H1 (cell line): Measurements from ENCODE around the gene PFDN4. TPM values are rescaled to one million over a fixed set of nuclear protein-coding genes. Genes with fewer than 3 reads are reported as not detected.

Experiments used
- CTCF ChIA-PET: fragments of 300-600 bp; sonication (Branson Sonifier 250); formaldehyde crosslinking; loops from one replicate; lab custom pipeline; 2021; ENCODE audit not compliant: partially characterized antibody; lab: Charles Lee
- POLR2A ChIA-PET: fragments of 300-600 bp; sonication (Branson Sonifier 250); formaldehyde crosslinking; loops from one replicate; lab custom pipeline; 2021; ENCODE audit warnings: inconsistent platforms; ENCODE audit not compliant: partially characterized antibody; lab: Charles Lee
- DNase-seq, 2 experiments: peaks; one replicate each; pipeline versions ENCODE4 v3.0.0 to v3.0.0-alpha.2; 2010 to 2022; ENCODE audit warnings: low spot score in 2 of 2, low read depth in 1 of 2, mixed read lengths in 1 of 2
- FAIRE-seq: peaks from 2 replicates; lab custom pipeline; 2011; peaks lifted over from hg19 to GRCh38; lab: Jason Lieb, UNC
- H2AFZ ChIP-seq: 2 replicates; pipeline ENCODE4 v1.8.1; 2012; ENCODE audit warnings: low read length, inconsistent platforms
- H2AK5ac ChIP-seq: 2 replicates; pipeline ENCODE4 v1.6.1; 2013; ENCODE audit warnings: low read depth, low read length
- H2BK120ac ChIP-seq: replicated peaks from 2 replicates; pipeline ENCODE3; 2013; ENCODE audit warnings: low read depth, low read length, inconsistent platforms
- H2BK12ac ChIP-seq: 2 replicates; pipeline ENCODE4 v1.6.1; 2013; ENCODE audit warnings: low read depth, low read length
- H2BK15ac ChIP-seq: 2 replicates; pipeline ENCODE4 v1.6.1; 2013; ENCODE audit warnings: low read length
- H2BK20ac ChIP-seq: 2 replicates; pipeline ENCODE4 v1.6.1; 2013; ENCODE audit warnings: low read length
- H2BK5ac ChIP-seq: 2 replicates; pipeline ENCODE4 v1.6.1; 2013; ENCODE audit warnings: low read depth, low read length
- H3K14ac ChIP-seq: 2 replicates; pipeline ENCODE4 v1.6.1; 2013; ENCODE audit warnings: inconsistent platforms; ENCODE audit not compliant: insufficient read length
- H3K18ac ChIP-seq: 2 replicates; pipeline ENCODE4 v1.6.1; 2013; ENCODE audit warnings: low read length; ENCODE audit errors: extremely low read depth
- H3K23ac ChIP-seq: 2 replicates; pipeline ENCODE4 v1.6.1; 2013; ENCODE audit warnings: inconsistent platforms; ENCODE audit not compliant: insufficient read length
- H3K23me2 ChIP-seq: 2 replicates; pipeline ENCODE4 v1.6.1; 2013; ENCODE audit warnings: low read depth, low read length
- H3K27ac ChIP-seq: 2 replicates; pipeline ENCODE4 v1.6.1; 2011; ENCODE audit warnings: low read depth, low read length, inconsistent platforms
- H3K27me3 ChIP-seq, 4 experiments: replicated peaks in 1 of 4; 1 replicate in 1 of 4; 2 replicates in 3 of 4; pipeline versions ENCODE4 v1.6.1 to v1.8.1; 2011 to 2013; ENCODE audit warnings: low read length in 3 of 4, mild to moderate bottlenecking in 3 of 4, inconsistent platforms in 2 of 4, mixed read lengths in 2 of 4, moderate library complexity in 1 of 4; ENCODE audit not compliant: control insufficient read depth in 3 of 4, insufficient read depth in 3 of 4; ENCODE audit errors: extremely low read depth in 1 of 4
- H3K36me3 ChIP-seq, 4 experiments: 2 replicates each; pipeline versions ENCODE4 v1.6.1 to v1.8.1; 2011 to 2013; ENCODE audit warnings: mild to moderate bottlenecking in 4 of 4, low read length in 3 of 4, moderate library complexity in 2 of 4, control low read depth in 1 of 4, inconsistent platforms in 1 of 4; ENCODE audit not compliant: insufficient read depth in 4 of 4, control insufficient read depth in 2 of 4
- H3K4ac ChIP-seq: replicated peaks from 2 replicates; pipeline ENCODE3; 2013; ENCODE audit warnings: low read length, low read depth, mixed read lengths, inconsistent platforms; ENCODE audit not compliant: insufficient read length
- H3K4me1 ChIP-seq, 4 experiments: replicated peaks in 1 of 4; 1 replicate in 1 of 4; 2 replicates in 3 of 4; pipeline versions ENCODE4 v1.6.1 to v1.8.1; 2011 to 2013; ENCODE audit warnings: low read length in 3 of 4, inconsistent platforms in 2 of 4, mixed read lengths in 1 of 4; ENCODE audit not compliant: insufficient read depth in 4 of 4, control insufficient read depth in 3 of 4
- H3K4me2 ChIP-seq, 2 experiments: 2 replicates each; pipeline versions ENCODE4 v1.6.1 to v1.8.1; 2011 to 2013; ENCODE audit warnings: low read depth in 2 of 2, low read length in 2 of 2, control low read depth in 1 of 2, inconsistent platforms in 1 of 2, mild to moderate bottlenecking in 1 of 2; ENCODE audit not compliant: insufficient read depth in 1 of 2
- H3K4me3 ChIP-seq, 4 experiments: fragments of 200-600, 300-600 bp in 1 of 4; sonication (generic), shearing (Covaris generic), sonication (Bioruptor Twin) in 1 of 4; 2 replicates each; pipeline versions ENCODE4 v1.5.1 to v1.8.1; 2011 to 2016; ENCODE audit warnings: low read length in 4 of 4, low read depth in 3 of 4, control low read depth in 2 of 4, inconsistent platforms in 2 of 4, mild to moderate bottlenecking in 2 of 4, mixed read lengths in 1 of 4, moderate library complexity in 1 of 4; ENCODE audit not compliant: insufficient read depth in 2 of 4; ENCODE audit errors: extremely low read depth in 1 of 4
- H3K56ac ChIP-seq: replicated peaks from 2 replicates; pipeline ENCODE3; 2013; ENCODE audit warnings: low read depth, mild to moderate bottlenecking, mixed read lengths, low read length, inconsistent platforms; ENCODE audit not compliant: insufficient read length
- H3K79me1 ChIP-seq: 2 replicates; pipeline ENCODE4 v1.6.1; 2013; ENCODE audit warnings: low read depth, low read length, control low read depth
- H3K79me2 ChIP-seq, 2 experiments: 2 replicates each; pipeline versions ENCODE4 v1.6.1 to v1.8.1; 2012 to 2013; ENCODE audit warnings: low read length in 2 of 2, mild to moderate bottlenecking in 2 of 2, inconsistent platforms in 1 of 2; ENCODE audit not compliant: insufficient read depth in 2 of 2, control insufficient read depth in 1 of 2
- H3K9ac ChIP-seq, 4 experiments: replicated peaks in 1 of 4; 1 replicate in 1 of 4; 2 replicates in 3 of 4; pipeline versions ENCODE4 v1.6.1 to v1.8.1; 2011 to 2013; ENCODE audit warnings: low read depth in 3 of 4, low read length in 3 of 4, control low read depth in 2 of 4, mild to moderate bottlenecking in 2 of 4, moderate library complexity in 2 of 4, inconsistent platforms in 1 of 4; ENCODE audit errors: extremely low read depth in 1 of 4
- H3K9me3 ChIP-seq, 2 experiments: 2 replicates each; pipeline versions ENCODE4 v1.6.1 to v1.8.1; 2012 to 2013; ENCODE audit warnings: mild to moderate bottlenecking in 2 of 2, moderate library complexity in 2 of 2, control low read depth in 1 of 2, inconsistent platforms in 1 of 2, low read depth in 1 of 2, low read length in 1 of 2, mixed read lengths in 1 of 2; ENCODE audit not compliant: insufficient read depth in 2 of 2
- H4K20me1 ChIP-seq, 2 experiments: replicated peaks in 1 of 2; 2 replicates each; pipeline versions ENCODE3 to v1.8.1; 2011 to 2013; ENCODE audit warnings: inconsistent platforms in 2 of 2, low read length in 2 of 2, mild to moderate bottlenecking in 1 of 2; ENCODE audit not compliant: insufficient read depth in 2 of 2, control insufficient read depth in 1 of 2
- H4K5ac ChIP-seq: 2 replicates; pipeline ENCODE4 v1.6.1; 2013; ENCODE audit warnings: low read length, low read depth, mixed read lengths, inconsistent platforms; ENCODE audit not compliant: insufficient read length
- H4K8ac ChIP-seq: 2 replicates; pipeline ENCODE4 v1.8.0; 2013; ENCODE audit warnings: mild to moderate bottlenecking, moderate library complexity, low read length, inconsistent platforms; ENCODE audit not compliant: insufficient read depth; ENCODE audit errors: extremely low read depth
- H4K91ac ChIP-seq: replicated peaks from 2 replicates; pipeline ENCODE3; 2013; ENCODE audit warnings: low read length, mixed read lengths, inconsistent platforms; ENCODE audit not compliant: insufficient read length
- BRCA1 ChIP-seq: IDR thresholded peaks from 2 replicates; pipeline ENCODE4 v1.6.1; 2012; ENCODE audit warnings: low read depth, low read length, improper control_type of control experiment
- CTBP2 ChIP-seq: IDR thresholded peaks from 2 replicates; pipeline ENCODE4 v1.7.0; 2011; ENCODE audit warnings: borderline replicate concordance, mild to moderate bottlenecking, moderate library complexity, mixed read lengths, low read length; ENCODE audit not compliant: insufficient read depth, insufficient read length
- EGR1 ChIP-seq: IDR thresholded peaks from 2 replicates; pipeline ENCODE4 v1.6.1; 2011; ENCODE audit warnings: low read depth, low read length, borderline replicate concordance
- FOSL1 ChIP-seq: IDR thresholded peaks from 2 replicates; pipeline ENCODE4 v1.6.1; 2011; ENCODE audit warnings: mild to moderate bottlenecking, low read depth, low read length, moderate library complexity; ENCODE audit not compliant: insufficient read depth
- JUN ChIP-seq: IDR thresholded peaks from 2 replicates; pipeline ENCODE4 v1.6.1; 2011; ENCODE audit warnings: low read depth, mild to moderate bottlenecking, improper control_type of control experiment, low read length
- POLR2AphosphoS5 ChIP-seq: IDR thresholded peaks from 2 replicates; pipeline ENCODE4 v1.6.1; 2011; ENCODE audit warnings: low read depth, low read length
- RBBP5 ChIP-seq: IDR thresholded peaks from 2 replicates; pipeline ENCODE4 v1.7.1; 2012; ENCODE audit warnings: low read depth, mild to moderate bottlenecking, inconsistent platforms, low read length, moderate library complexity, borderline replicate concordance
- RNF2 ChIP-seq: fragments of 200-900, 300-1000 bp; sonication (generic); IDR thresholded peaks from 2 replicates; pipeline ENCODE4 v1.7.1; 2016; ENCODE audit warnings: borderline replicate concordance, low read depth, mild to moderate bottlenecking, antibody characterized with exemption, low read length; ENCODE audit not compliant: poor library complexity, severe bottlenecking; ENCODE audit errors: missing control alignments
- SAP30 ChIP-seq: fragments of 300-600 bp; sonication (generic); IDR thresholded peaks from 2 replicates; pipeline ENCODE4 v1.7.1; 2012; ENCODE audit warnings: low read length, moderate library complexity, mild to moderate bottlenecking, inconsistent platforms; ENCODE audit not compliant: insufficient read depth, insufficient replicate concordance
- SP4 ChIP-seq: IDR thresholded peaks from 2 replicates; pipeline ENCODE4 v1.6.1; 2012; ENCODE audit warnings: low read length, inconsistent platforms
- WGBS, 2 experiments: shearing (Covaris generic) in 1 of 2; methylation state at CpG; one replicate each; pipeline versions ENCODE4 v1.1.6 to v1.1.7; 2013 to 2015; ENCODE audit warnings: low lambda C conversion rate in 2 of 2, mixed read lengths in 2 of 2, inconsistent platforms in 1 of 2, low coverage in 1 of 2, missing lambda C conversion rate in 1 of 2; ENCODE audit not compliant: insufficient replicate concordance in 2 of 2, insufficient coverage in 1 of 2, insufficient read length in 1 of 2; ENCODE audit errors: extremely low coverage in 1 of 2, missing lambda C conversion rate in 1 of 2; 5-methylcytosine and 5-hydroxymethylcytosine counted together
- polyA plus RNA-seq, 7 experiments: library from polyadenylated mRNA; depleted of rRNA in 3 of 7; stranded (reverse) in 5 of 7; unstranded in 2 of 7; fragments of >200 nt in 5 of 7; fragments of 200-250 nt in 2 of 7; gene quantifications; 1 replicate in 5 of 7; 2 replicates in 1 of 7; 4 replicates in 1 of 7; pipeline versions ENCODE4 v1.2.1 to v1.2.3, GENCODE V29; 2011 to 2013; ENCODE audit warnings: missing spikeins in 2 of 7, mixed read lengths in 2 of 7
- total RNA-seq: library from RNA; stranded (reverse); fragmentation: NEBNext Ultra II Directional; extraction: Animal tissue kit (Norgen Biotek cat#: 25700); gene quantifications from 2 replicates; pipeline ENCODE4 v1.2.1, GENCODE V29; 2021
- TF ChIP-seq, protein P1 (sequence below), 3 experiments: IDR thresholded peaks; 1 replicate in 2 of 3; 2 replicates in 1 of 3; pipeline versions ENCODE4 v1.5.1 to v1.6.1; 2011; ENCODE audit warnings: low read length in 3 of 3, mild to moderate bottlenecking in 3 of 3, inconsistent platforms in 2 of 3, low read depth in 1 of 3, moderate library complexity in 1 of 3; ENCODE audit not compliant: insufficient read depth in 1 of 3; ENCODE audit errors: control extremely low read depth in 1 of 3

Gene PFDN4
- total and polyA plus RNA-seq, 2 of the 8 experiments (the other 6 are each of a cell fraction or from before 2014, with no cell fraction given), result 41.9 to 96.8 TPM

DNA sequence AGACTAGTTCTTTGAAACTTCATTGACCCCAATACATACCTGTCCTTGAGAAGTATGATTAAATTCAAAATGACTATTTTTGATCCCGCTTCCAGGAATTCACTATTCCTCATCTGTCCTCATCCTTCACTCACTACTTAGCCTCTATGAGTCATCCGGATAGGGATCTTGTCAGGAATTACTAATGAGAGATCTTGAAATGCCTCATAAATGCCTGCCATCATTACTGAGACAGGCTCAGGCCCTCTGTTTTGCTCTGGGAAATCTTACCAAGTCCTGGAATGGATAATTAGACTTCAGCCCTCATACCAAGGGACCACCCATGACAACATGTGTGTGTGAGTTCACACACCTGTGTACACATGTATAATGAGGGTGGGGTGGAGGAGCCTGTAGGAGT lies 31.3 kb upstream of the PFDN4 start:
- no peak overlapping the region for H2BK120ac ChIP-seq
- no peak overlapping the region for H3K9ac ChIP-seq
- H3K14ac ChIP-seq, result no peak overlapping the region
- H3K4me1 ChIP-seq, result peaks cover 4 to 16% (median 9%) of the 10 kb centered on the region in 4 experiments; a peak in 6 of 7 replicates
- no peaks in the 10 kb centered on the region for H3K9me3 ChIP-seq
- no peaks in the 10 kb centered on the region for H3K79me1 ChIP-seq
- 86% methylated on average over 2 of the region's 2 CpGs; no CpG with 5 or more reads in 1 of the 2 experiments for WGBS, 2 experiments
- CTCF ChIA-PET, result interaction anchor here (1.3 to 1.8 kb wide), 4 partner anchors 11 to 237 kb away, joined by 3 to 6 read pairs (median 4); no protein-coding TSS in a partner anchor
- no peak overlapping the region for H2AK5ac ChIP-seq
- POLR2A ChIA-PET, result no interaction called here
- no peak overlapping the region for H2BK5ac ChIP-seq
- no peak overlapping the region for H3K27ac ChIP-seq
- H3K23ac ChIP-seq, result no peak overlapping the region
- H4K8ac ChIP-seq, result no peak overlapping the region
- H3K27me3 ChIP-seq, result peaks cover 29 to 42% (median 41%) of the 10 kb centered on the region in 4 experiments
- H2BK12ac ChIP-seq, result no peak overlapping the region
- H3K4me2 ChIP-seq, result no peak overlapping the region
- FAIRE-seq (no peak), DNase-seq (no peak)
- no peak overlapping the region for H3K56ac ChIP-seq
- H4K91ac ChIP-seq, result no peak overlapping the region
- H2BK15ac ChIP-seq, result no peak overlapping the region
- H3K18ac ChIP-seq, result no peak overlapping the region
- no peaks in the 10 kb centered on the region for H3K36me3 ChIP-seq
- H3K4me3 ChIP-seq, result no peak overlapping the region
- no peak overlapping the region for H4K5ac ChIP-seq
- no peaks in the 10 kb centered on the region for H3K79me2 ChIP-seq
- H3K4ac ChIP-seq, result no peak overlapping the region
- H2AFZ ChIP-seq, result no peak overlapping the region
- peaks cover 14% of the 10 kb centered on the region for H3K23me2 ChIP-seq
- H2BK20ac ChIP-seq, result no peak overlapping the region
- H4K20me1 ChIP-seq, result peaks cover 0 to 3% of the 10 kb centered on the region in 2 experiments
- no peak for TF ChIP-seq RNF2
- TF ChIP-seq FOSL1, result no peak
- TF ChIP-seq SAP30, result no peak
- TF ChIP-seq CTBP2, result no peak
- TF ChIP-seq EGR1, result no peak
- TF ChIP-seq SP4, result no peak
- no peak for TF ChIP-seq JUN
- no peak for TF ChIP-seq BRCA1
- no peak for TF ChIP-seq POLR2AphosphoS5
- no peak for TF ChIP-seq RBBP5
- TF ChIP-seq, protein P1, sequence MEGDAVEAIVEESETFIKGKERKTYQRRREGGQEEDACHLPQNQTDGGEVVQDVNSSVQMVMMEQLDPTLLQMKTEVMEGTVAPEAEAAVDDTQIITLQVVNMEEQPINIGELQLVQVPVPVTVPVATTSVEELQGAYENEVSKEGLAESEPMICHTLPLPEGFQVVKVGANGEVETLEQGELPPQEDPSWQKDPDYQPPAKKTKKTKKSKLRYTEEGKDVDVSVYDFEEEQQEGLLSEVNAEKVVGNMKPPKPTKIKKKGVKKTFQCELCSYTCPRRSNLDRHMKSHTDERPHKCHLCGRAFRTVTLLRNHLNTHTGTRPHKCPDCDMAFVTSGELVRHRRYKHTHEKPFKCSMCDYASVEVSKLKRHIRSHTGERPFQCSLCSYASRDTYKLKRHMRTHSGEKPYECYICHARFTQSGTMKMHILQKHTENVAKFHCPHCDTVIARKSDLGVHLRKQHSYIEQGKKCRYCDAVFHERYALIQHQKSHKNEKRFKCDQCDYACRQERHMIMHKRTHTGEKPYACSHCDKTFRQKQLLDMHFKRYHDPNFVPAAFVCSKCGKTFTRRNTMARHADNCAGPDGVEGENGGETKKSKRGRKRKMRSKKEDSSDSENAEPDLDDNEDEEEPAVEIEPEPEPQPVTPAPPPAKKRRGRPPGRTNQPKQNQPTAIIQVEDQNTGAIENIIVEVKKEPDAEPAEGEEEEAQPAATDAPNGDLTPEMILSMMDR (IDR thresholded peaks at IDR 0.05; ENCODE audit: control extremely low read depth in 1 of 3, insufficient read depth in 1 of 3, low read depth in 1 of 3, low read length in 3 of 3), result no peak
